ENCODE results near the gene EDAR.

- TF ChIP-seq POLR2A (IDR thresholded peaks at IDR 0.05), result no peak
- no peak for TF ChIP-seq EP300 (IDR thresholded peaks at IDR 0.05)
- TF ChIP-seq, protein P1, sequence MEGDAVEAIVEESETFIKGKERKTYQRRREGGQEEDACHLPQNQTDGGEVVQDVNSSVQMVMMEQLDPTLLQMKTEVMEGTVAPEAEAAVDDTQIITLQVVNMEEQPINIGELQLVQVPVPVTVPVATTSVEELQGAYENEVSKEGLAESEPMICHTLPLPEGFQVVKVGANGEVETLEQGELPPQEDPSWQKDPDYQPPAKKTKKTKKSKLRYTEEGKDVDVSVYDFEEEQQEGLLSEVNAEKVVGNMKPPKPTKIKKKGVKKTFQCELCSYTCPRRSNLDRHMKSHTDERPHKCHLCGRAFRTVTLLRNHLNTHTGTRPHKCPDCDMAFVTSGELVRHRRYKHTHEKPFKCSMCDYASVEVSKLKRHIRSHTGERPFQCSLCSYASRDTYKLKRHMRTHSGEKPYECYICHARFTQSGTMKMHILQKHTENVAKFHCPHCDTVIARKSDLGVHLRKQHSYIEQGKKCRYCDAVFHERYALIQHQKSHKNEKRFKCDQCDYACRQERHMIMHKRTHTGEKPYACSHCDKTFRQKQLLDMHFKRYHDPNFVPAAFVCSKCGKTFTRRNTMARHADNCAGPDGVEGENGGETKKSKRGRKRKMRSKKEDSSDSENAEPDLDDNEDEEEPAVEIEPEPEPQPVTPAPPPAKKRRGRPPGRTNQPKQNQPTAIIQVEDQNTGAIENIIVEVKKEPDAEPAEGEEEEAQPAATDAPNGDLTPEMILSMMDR (IDR thresholded peaks at IDR 0.05), result no peak
These were observed 47.8 kb downstream of the EDAR start for GRCh38 chr2:108941161-108941665.

All from upper lobe of left lung (tissue), 4 donors.